NB4 (cell line): Measurements from ENCODE around the gene UNC13C.

ENCODE experiments used
- DNase-seq: peaks from one replicate; pipeline ENCODE4 v3.0.0; 2010; ENCODE audit warnings: low read depth
- H3K4me3 ChIP-seq: one replicate; pipeline ENCODE4 v1.5.1; 2011; ENCODE audit warnings: mild to moderate bottlenecking, low read depth, low read length, moderate library complexity
- MAX ChIP-seq: IDR thresholded peaks from 2 replicates; pipeline ENCODE4 v1.6.1; 2011; ENCODE audit warnings: low read depth, low read length
- MYC ChIP-seq: IDR thresholded peaks from 2 replicates; pipeline ENCODE4 v1.6.1; 2011; ENCODE audit warnings: low read depth, low read length
- POLR2A ChIP-seq: IDR thresholded peaks from 2 replicates; pipeline ENCODE4 v1.6.1; 2011; ENCODE audit warnings: mild to moderate bottlenecking; ENCODE audit not compliant: insufficient read length; ENCODE audit errors: extremely low read depth
- TF ChIP-seq, protein P1 (sequence below): IDR thresholded peaks from one replicate; pipeline ENCODE4 v1.5.1; 2012; ENCODE audit warnings: low read depth, low read length

Gene UNC13C

DNA sequence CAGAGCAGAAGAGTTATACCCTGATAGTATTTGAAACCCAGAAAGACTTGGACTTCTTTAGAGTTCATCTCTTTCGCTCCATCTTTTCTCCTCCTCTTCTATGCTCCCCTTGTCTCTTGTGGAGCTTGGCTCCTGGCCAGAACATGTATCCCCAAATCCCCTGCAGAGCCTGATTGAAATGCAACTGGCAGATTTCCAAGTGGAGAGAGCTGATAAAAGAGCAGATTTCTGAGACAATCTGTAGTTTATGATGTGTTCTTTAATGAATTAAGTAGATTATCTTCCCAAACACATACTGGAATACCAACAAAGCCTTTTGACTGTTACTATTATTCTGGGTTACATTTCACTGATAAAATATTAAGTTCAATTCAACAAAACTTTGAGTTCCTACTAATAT is 33.4 kb downstream of the UNC13C start:
- TF ChIP-seq POLR2A: no peak
- TF ChIP-seq MAX: no peak
- TF ChIP-seq, protein P1, sequence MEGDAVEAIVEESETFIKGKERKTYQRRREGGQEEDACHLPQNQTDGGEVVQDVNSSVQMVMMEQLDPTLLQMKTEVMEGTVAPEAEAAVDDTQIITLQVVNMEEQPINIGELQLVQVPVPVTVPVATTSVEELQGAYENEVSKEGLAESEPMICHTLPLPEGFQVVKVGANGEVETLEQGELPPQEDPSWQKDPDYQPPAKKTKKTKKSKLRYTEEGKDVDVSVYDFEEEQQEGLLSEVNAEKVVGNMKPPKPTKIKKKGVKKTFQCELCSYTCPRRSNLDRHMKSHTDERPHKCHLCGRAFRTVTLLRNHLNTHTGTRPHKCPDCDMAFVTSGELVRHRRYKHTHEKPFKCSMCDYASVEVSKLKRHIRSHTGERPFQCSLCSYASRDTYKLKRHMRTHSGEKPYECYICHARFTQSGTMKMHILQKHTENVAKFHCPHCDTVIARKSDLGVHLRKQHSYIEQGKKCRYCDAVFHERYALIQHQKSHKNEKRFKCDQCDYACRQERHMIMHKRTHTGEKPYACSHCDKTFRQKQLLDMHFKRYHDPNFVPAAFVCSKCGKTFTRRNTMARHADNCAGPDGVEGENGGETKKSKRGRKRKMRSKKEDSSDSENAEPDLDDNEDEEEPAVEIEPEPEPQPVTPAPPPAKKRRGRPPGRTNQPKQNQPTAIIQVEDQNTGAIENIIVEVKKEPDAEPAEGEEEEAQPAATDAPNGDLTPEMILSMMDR: no peak
- no peak for TF ChIP-seq MYC
- no peak for DNase-seq
- H3K4me3 ChIP-seq: no peak overlapping the region

GRCh38 chr15:54014067-54014655 is 35.9 kb downstream of the UNC13C start:
- H3K4me3 ChIP-seq: no peak overlapping the region
- DNase-seq: no peak
- TF ChIP-seq MAX: no peak
- TF ChIP-seq POLR2A: no peak
- TF ChIP-seq MYC: no peak
- TF ChIP-seq, protein P1: no peak

- TF ChIP-seq, protein P1: no peak
- TF ChIP-seq MAX: no peak
- TF ChIP-seq MYC: no peak
- no peak for TF ChIP-seq POLR2A
- DNase-seq: no peak
- H3K4me3 ChIP-seq: no peak overlapping the region
These were observed 39.0 kb downstream of the UNC13C start for GRCh38 chr15:54017251-54017650.

DNA sequence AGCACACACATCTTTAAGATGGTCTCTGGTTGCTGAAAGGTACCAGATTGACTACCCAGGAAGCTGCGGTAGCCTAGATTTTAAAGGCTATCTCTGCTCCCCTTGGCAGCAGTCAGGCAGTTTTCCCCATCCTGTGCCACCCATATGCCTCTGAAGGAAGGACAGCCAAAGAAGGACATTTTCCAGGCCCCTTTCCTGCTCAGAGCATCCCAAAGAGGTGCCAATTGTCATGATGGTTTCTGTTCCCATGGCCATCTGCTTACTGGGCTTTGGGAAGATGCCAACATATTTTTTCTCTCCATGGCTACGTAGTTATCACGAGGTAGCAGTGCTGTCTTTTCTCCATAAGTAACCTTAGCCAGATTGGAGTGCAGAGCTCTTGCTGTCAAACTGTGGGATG is 39.7 kb downstream of the UNC13C start:
- no peak for TF ChIP-seq POLR2A
- TF ChIP-seq, protein P1: no peak
- no peak for TF ChIP-seq MYC
- TF ChIP-seq MAX: no peak
- DNase-seq: no peak
- H3K4me3 ChIP-seq: no peak overlapping the region

DNA sequence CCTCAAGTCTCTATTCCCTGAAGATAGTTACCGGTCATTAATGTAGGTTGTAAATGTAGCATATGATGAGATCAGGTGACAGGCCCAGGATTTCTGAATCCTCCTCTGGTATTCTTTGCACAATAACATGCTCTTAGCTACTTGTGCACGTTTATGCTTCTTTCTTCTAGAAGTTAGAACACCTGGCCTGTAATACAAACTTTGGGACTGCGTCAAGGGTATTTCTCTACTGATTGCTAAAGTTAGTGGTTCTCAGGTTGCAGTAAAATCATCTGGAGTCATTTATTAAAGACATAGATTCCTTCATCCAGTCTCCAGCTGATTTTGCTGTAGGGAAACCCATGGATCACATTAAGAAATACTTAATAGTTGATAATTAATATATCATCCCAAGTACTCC is 48.0 kb downstream of the UNC13C start:
- DNase-seq: no peak
- TF ChIP-seq POLR2A (no peak), MAX (no peak), MYC (no peak)
- TF ChIP-seq, protein P1: no peak
- H3K4me3 ChIP-seq: no peak overlapping the region

- H3K4me3 ChIP-seq: no peak overlapping the region
- TF ChIP-seq MAX: no peak
- no peak for TF ChIP-seq POLR2A
- no peak for TF ChIP-seq MYC
- TF ChIP-seq, protein P1: no peak
- no peak for DNase-seq
These were observed 48.6 kb downstream of the UNC13C start for GRCh38 chr15:54026891-54027290.
